ENCODE data around the gene RAP1GAP2. TPM values are rescaled to one million over a fixed set of nuclear protein-coding genes. Genes with fewer than 3 reads are reported as not detected.
"Not testable (repeated sequence)": the region's sequence is repeated elsewhere in the genome, so short reads cannot be mapped to it uniquely, and the experiment has no call there.

The RAP1GAP2 gene
- total RNA-seq, 2 donors from 2014 or later = 28.9 to 48.3 TPM

DNA sequence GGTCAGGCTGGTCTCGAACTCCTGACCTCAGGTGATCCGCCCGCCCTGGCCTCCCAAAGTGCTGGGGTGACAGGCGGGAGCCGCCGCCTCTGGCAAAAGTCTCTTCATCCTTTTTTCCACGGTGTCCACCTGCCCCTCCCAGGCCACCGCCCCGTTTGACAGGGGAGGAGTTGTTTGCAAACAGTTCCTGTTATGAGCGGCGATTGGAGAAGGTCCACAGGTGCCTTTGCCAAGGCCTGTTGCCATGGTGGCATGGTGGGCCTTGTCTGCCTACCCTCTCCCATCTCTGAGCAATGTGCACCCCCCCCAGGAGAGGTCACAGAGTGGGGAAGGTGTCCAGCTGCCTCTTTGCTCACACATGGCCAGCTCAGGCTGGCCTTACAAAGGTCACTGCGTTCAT, 16.0 kb upstream of the RAP1GAP2 start:
- H3K4me1 ChIP-seq (replicated peaks) = no peaks in the 10 kb centered on the region
- no peak overlapping the region for H3K4me3 ChIP-seq
- DNase-seq (ENCODE audit: low spot score) = no peak
- no peaks in the 10 kb centered on the region for H3K36me3 ChIP-seq
- no peaks in the 10 kb centered on the region for H3K9me3 ChIP-seq
- peaks cover 9% of the 10 kb centered on the region for H3K27me3 ChIP-seq (replicated peaks; ENCODE audit: insufficient read depth)
- 81% methylated on average over 12 of the region's 12 CpGs for WGBS
- TF ChIP-seq POLR2AphosphoS5 (IDR thresholded peaks at IDR 0.05) (no peak), POLR2A (IDR thresholded peaks at IDR 0.05) (no peak)
- TF ChIP-seq, protein P1, sequence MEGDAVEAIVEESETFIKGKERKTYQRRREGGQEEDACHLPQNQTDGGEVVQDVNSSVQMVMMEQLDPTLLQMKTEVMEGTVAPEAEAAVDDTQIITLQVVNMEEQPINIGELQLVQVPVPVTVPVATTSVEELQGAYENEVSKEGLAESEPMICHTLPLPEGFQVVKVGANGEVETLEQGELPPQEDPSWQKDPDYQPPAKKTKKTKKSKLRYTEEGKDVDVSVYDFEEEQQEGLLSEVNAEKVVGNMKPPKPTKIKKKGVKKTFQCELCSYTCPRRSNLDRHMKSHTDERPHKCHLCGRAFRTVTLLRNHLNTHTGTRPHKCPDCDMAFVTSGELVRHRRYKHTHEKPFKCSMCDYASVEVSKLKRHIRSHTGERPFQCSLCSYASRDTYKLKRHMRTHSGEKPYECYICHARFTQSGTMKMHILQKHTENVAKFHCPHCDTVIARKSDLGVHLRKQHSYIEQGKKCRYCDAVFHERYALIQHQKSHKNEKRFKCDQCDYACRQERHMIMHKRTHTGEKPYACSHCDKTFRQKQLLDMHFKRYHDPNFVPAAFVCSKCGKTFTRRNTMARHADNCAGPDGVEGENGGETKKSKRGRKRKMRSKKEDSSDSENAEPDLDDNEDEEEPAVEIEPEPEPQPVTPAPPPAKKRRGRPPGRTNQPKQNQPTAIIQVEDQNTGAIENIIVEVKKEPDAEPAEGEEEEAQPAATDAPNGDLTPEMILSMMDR (IDR thresholded peaks at IDR 0.05) = no peak
- no peak overlapping the region for H3K27ac ChIP-seq
- intact Hi-C loops (cut with DNase I) = no loop called here

DNA sequence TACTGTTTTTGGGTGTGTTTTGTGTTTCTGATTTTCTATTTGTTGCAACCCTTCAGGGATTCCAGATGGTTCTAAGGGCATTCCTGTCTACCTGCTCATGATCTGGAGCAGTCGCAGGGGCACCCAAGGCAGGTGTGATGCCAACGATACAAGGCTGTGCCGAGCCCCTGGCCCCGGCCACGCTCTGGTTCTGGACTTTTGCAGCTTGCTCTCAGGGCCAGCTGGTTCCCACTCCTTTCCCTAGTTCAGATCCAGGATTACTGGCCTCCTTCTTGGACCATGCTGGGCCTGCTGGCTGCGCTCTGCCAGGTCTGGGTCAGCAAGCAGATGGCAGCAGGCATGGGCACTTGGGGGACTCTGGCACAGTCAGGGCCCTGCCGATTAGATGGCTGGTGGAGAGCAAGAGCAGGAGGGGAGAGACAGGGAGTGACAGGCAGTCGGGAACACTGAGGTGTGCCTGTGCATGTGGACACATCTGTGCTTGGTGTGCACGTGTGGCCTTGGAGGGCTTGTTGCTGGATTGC, 15.2 kb upstream of the RAP1GAP2 start:
- H3K27me3 ChIP-seq (replicated peaks; ENCODE audit: insufficient read depth) = peaks cover 3% of the 10 kb centered on the region
- H3K4me1 ChIP-seq (replicated peaks) = no peaks in the 10 kb centered on the region
- H3K36me3 ChIP-seq = no peaks in the 10 kb centered on the region
- no peak overlapping the region for H3K27ac ChIP-seq
- TF ChIP-seq, protein P1 (IDR thresholded peaks at IDR 0.05) = no peak
- no peak for TF ChIP-seq POLR2AphosphoS5 (IDR thresholded peaks at IDR 0.05)
- no peak for TF ChIP-seq POLR2A (IDR thresholded peaks at IDR 0.05)
- DNase-seq (ENCODE audit: low spot score) = no peak
- no peaks in the 10 kb centered on the region for H3K9me3 ChIP-seq
- whole genome bisulfite sequencing = 87% methylated on average over 9 of the region's 9 CpGs
- H3K4me3 ChIP-seq = no peak overlapping the region
- intact Hi-C loops (cut with DNase I) = no loop called here

DNA sequence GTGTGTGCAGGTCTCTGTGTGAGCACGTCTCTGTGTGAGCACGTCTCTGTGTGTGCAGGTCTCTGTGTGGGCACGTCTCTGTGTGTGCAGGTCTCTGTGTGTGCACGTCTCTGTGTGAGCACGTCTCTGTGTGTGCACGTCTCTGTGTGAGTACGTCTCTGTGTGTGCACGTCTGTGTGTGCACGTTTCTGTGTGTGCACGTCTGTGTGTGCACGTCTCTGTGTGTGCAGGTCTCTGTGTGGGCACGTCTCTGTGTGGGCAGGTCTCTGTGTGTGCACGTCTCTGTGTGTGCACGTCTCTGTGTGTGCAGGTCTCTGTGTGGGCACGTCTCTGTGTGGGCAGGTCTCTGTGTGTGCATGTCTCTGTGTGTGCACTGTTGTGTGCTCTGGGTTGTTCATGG, 14.6 kb upstream of the RAP1GAP2 start:
- H3K27me3 ChIP-seq (replicated peaks; ENCODE audit: insufficient read depth); intact Hi-C loops (cut with DNase I); H3K36me3 ChIP-seq; H3K27ac ChIP-seq; H3K9me3 ChIP-seq; H3K4me3 ChIP-seq; H3K4me1 ChIP-seq (replicated peaks); DNase-seq (ENCODE audit: low spot score): not testable (repeated sequence)
- 86% methylated on average over 14 of the region's 15 CpGs for WGBS

DNA sequence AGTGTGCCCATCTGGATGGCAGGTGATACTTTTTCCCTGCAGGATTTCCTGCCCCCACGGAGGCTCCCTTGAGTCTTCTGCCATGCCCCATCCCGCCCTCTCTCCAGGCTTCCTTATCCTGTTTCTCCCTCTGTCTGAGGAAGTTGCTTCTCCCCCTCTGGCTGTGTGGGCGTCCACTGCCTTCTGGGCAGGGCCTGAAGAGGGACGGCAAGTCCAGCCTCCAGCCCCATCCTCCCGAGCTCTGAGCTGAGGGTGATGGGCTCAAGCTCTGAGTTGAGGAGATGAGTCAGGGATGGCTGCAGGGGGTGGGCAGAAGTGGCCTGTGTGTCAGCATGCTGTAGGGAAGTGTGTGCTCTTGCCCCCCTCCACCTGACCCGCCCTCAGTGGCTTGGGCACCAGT, 14.2 kb upstream of the RAP1GAP2 start:
- 53% methylated on average over 6 of the region's 6 CpGs for WGBS
- intact Hi-C loops (cut with DNase I) = no loop called here
- TF ChIP-seq POLR2AphosphoS5 (IDR thresholded peaks at IDR 0.05) (no peak), POLR2A (IDR thresholded peaks at IDR 0.05) (no peak)
- TF ChIP-seq, protein P1 (IDR thresholded peaks at IDR 0.05) = no peak
- Histone ChIP-seq H3K4me3 (no peak overlapping the region), H3K9me3 (no peaks in the 10 kb centered on the region), H3K27me3 (replicated peaks; ENCODE audit: insufficient read depth) (no peaks in the 10 kb centered on the region), H3K36me3 (no peaks in the 10 kb centered on the region), H3K27ac (no peak overlapping the region), H3K4me1 (replicated peaks) (no peaks in the 10 kb centered on the region)
- DNase-seq (ENCODE audit: low spot score) = no peak

DNA sequence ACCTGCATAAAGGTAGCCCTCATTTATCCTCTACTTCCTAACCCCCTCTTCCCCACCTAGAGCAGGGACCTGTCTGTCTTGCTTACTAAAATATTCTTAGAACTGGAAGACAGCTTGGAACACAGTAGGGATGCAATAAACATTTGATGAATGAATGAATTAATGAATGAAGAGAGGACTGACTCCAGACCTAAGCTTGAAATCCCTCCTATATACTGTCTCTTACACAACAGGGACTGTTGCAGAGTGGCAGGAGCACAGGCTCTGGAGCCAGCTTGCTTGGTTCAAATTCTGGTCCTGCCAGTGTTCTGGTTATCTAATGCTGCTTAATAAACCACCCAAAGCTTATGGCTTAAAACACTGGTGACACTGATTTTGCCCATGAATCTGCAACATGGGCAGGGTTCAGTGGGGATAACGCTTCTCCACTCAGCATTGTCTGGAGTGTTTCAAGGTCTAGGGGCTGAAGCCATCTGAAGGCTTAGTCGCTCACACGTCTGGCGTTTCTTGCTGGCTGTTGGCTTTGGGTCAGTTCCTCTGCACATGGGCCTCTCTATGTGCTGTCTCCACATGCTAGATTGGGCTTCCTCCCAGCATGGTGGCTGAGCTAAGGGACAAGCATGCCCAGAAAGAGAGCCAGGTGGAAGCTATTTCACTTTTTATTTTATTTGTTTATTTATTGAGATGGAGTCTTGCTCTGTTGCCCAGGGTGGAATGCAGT, 12.8 kb upstream of the RAP1GAP2 start:
- Histone ChIP-seq H3K4me1 (replicated peaks) (no peaks in the 10 kb centered on the region), H3K4me3 (no peak overlapping the region), H3K27ac (no peak overlapping the region), H3K9me3 (no peaks in the 10 kb centered on the region), H3K36me3 (no peaks in the 10 kb centered on the region), H3K27me3 (replicated peaks; ENCODE audit: insufficient read depth) (no peaks in the 10 kb centered on the region)
- intact Hi-C loops (cut with DNase I) = no loop called here
- TF ChIP-seq POLR2A (IDR thresholded peaks at IDR 0.05) (no peak), POLR2AphosphoS5 (IDR thresholded peaks at IDR 0.05) (no peak)
- TF ChIP-seq, protein P1 (IDR thresholded peaks at IDR 0.05) = no peak
- no peak for DNase-seq (ENCODE audit: low spot score)
- WGBS = 94% methylated on average over 4 of the region's 4 CpGs
